Vagina (tissue), 2 donors: Measurements from ENCODE around the gene SGK2. TPM values are rescaled to one million over a fixed set of nuclear protein-coding genes. Genes with fewer than 3 reads are reported as not detected.
"Not testable (repeated sequence)": the region's sequence is repeated elsewhere in the genome, so short reads cannot be mapped to it uniquely, and the experiment has no call there.

Experiments used
- DNase-seq, 2 donors: peaks; one replicate each; pipeline ENCODE4 v3.0.0-alpha.2; 2017; ENCODE audit errors: extremely low spot score in 2 of 2
- H3K27ac ChIP-seq: fragments of 200-600 bp; sonication (generic); one replicate; pipeline ENCODE4 v1.5.1; 2019
- H3K27me3 ChIP-seq: fragments of 200-600 bp; sonication (generic); one replicate; pipeline ENCODE4 v1.5.1; 2019
- H3K36me3 ChIP-seq, 2 donors: fragments of 200-600 bp; sonication (generic); one replicate each; pipeline ENCODE4 v1.5.1; 2017 to 2019
- H3K4me1 ChIP-seq: fragments of 200-600 bp; sonication (generic); one replicate; pipeline ENCODE4 v1.5.1; 2019
- H3K4me3 ChIP-seq, 2 donors: fragments of 200-600 bp; sonication (generic); 1 replicate in 1 of 2; 2 replicates in 1 of 2; pipeline ENCODE4 v1.5.1; 2016 to 2019
- H3K9me3 ChIP-seq: fragments of 200-600 bp; sonication (generic); one replicate; pipeline ENCODE4 v1.5.1; 2019
- POLR2A ChIP-seq, 2 donors: fragments of 450-650 bp; IDR thresholded peaks; one replicate each; pipeline ENCODE4 v1.6.1; 2017; ENCODE audit warnings: antibody characterized with exemption in 2 of 2, mild to moderate bottlenecking in 2 of 2, moderate library complexity in 2 of 2
- POLR2AphosphoS5 ChIP-seq, 2 donors: sonication (generic); formaldehyde crosslinking; IDR thresholded peaks; one replicate each; pipeline ENCODE4 v1.9.0; 2017; ENCODE audit warnings: antibody characterized with exemption in 2 of 2, mild to moderate bottlenecking in 2 of 2, low read depth in 1 of 2; ENCODE audit not compliant: insufficient read depth in 1 of 2
- intact Hi-C: fragments of 100-400 bp; cut with DNase I; formaldehyde crosslinking; loops from one replicate; pipeline ENCODE4 v1.15.1; 2023
- total RNA-seq: library from RNA; depleted of rRNA; stranded (reverse); fragments of >200 nt; gene quantifications from one replicate; pipeline ENCODE4 v1.2.3, GENCODE V29; 2016
- TF ChIP-seq, protein P1 (sequence below), 3 experiments: fragments of 450-650 bp in 2 of 3; fragments of 200-600 bp in 1 of 3; sonication (generic) in 1 of 3; IDR thresholded peaks; one replicate each; pipeline ENCODE4 v1.5.1; 2017 to 2019; ENCODE audit warnings: antibody characterized with exemption in 3 of 3, mild to moderate bottlenecking in 2 of 3, moderate library complexity in 2 of 3

The SGK2 gene
- total RNA-seq, 1 donor from 2014 or later, result 5.4 TPM

DNA sequence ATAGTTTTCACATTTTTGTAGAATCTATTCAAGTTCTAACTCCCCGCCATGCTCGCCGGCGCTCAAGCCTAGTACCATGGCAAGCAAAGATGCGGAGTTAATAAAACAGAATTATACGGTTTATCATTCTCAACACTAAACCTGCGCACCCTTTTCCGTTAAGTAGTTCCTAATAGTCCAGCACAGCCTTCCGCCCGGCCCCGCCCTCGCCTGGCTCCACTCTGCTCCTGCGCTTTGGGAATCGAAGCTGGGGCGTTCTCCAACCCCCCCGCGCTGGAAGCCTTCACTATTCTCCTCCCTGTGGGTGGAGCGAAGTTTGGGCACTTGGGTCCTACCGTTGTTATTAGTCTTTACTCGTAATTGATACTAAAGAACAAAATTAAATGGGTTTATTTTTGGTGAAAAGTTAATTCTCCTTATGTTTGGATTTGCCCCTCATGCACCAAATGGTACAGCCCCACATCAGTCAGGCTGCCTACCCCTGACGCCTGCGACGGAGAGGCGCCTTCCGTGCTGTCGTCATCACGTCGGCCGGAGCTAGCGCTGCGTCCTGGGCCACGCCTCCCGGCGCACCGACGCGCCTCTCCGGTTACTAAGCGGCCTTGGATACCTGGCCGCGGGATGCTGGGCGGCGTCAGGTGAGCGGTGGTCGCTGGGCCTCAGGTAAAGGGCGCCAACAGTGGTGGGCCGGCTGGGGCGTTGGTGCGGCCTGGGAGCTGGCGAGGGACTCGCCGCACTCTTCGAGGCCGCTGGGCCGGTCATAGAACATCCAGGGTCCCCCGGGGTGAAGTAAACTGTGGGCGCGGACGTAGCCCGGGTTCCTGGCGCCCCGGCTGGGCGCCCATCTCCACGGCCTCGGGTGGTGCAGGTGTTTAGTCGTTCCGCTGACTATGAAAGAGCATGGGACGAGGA is 31.8 kb downstream of the SGK2 start, which contains the start of gene IFT52:
Gene IFT52 (plus strand): TSS at position 546 of the 912 bp plus-strand sequence. CDS start 3,762 bp downstream, outside the sequence.
- Histone ChIP-seq H3K36me3 (peaks cover 0 to 11% of the 10 kb centered on the region in 2 donors), H3K4me3 (peak within 1 kb of the TSS; percentile 81 to 95), H3K27ac (peak within 1 kb of the TSS; percentile 82), H3K27me3 (no peaks in the 10 kb centered on the region), H3K9me3 (no peaks in the 10 kb centered on the region), H3K4me1 (peaks cover 20% of the 10 kb centered on the region)
- peak in 1 of 2 donors; percentile 91 for DNase-seq
- intact Hi-C loops, result no loop called here
- TF ChIP-seq POLR2AphosphoS5 (IDR thresholded peaks at IDR 0.05; ENCODE audit: insufficient read depth in 1 of 2, low read depth in 1 of 2), result peak; percentile 92 to 96
- TF ChIP-seq, protein P1, sequence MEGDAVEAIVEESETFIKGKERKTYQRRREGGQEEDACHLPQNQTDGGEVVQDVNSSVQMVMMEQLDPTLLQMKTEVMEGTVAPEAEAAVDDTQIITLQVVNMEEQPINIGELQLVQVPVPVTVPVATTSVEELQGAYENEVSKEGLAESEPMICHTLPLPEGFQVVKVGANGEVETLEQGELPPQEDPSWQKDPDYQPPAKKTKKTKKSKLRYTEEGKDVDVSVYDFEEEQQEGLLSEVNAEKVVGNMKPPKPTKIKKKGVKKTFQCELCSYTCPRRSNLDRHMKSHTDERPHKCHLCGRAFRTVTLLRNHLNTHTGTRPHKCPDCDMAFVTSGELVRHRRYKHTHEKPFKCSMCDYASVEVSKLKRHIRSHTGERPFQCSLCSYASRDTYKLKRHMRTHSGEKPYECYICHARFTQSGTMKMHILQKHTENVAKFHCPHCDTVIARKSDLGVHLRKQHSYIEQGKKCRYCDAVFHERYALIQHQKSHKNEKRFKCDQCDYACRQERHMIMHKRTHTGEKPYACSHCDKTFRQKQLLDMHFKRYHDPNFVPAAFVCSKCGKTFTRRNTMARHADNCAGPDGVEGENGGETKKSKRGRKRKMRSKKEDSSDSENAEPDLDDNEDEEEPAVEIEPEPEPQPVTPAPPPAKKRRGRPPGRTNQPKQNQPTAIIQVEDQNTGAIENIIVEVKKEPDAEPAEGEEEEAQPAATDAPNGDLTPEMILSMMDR (IDR thresholded peaks at IDR 0.05), result no peak
- TF ChIP-seq POLR2A (IDR thresholded peaks at IDR 0.05), result peak in 1 of 2 donors; percentile 38

DNA sequence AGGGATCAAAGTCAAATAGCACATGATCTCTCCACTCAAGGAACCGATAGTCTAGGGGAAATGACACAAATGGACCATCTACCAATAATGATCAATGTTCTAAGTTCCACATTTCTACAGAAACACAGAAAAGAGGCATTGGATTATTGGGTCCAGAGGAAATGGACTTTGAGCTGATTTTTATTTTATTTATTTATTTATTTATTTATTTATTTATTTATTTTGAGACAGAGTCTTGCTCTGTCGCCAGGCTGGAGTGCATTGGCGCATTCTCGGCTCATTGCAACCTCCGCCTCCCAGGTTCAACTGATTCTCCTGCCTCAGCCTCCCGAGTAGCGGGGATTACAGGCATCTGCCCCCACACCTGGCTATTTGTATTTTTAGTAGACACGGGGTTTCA is 43.1 kb downstream of the SGK2 start:
- H3K27ac ChIP-seq, H3K9me3 ChIP-seq, DNase-seq, H3K4me1 ChIP-seq, H3K4me3 ChIP-seq, intact Hi-C loops, H3K27me3 ChIP-seq: not testable (repeated sequence)
- peaks cover 0 to 36% of the 10 kb centered on the region in 2 donors for H3K36me3 ChIP-seq

DNA sequence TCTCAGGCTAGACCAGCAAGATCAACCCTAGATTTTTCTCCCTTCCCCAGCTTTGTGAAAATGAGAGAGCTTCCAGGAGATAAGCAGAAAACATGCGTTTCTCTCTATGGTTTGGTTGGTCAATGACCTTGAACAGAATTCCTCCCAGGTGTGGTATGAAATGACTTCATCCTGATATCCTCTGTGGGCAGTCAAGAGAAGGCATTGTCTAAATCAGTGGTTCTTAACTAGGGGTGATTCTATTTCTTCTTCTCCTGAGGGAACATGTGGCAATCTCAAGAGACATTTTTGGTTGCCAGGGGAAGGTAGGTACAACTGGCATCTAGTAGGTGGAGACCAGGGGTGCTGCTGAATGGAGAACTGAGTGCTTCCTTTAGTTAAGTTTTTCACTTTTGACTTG is 44.3 kb downstream of the SGK2 start:
- intact Hi-C loops, result no loop called here
- Histone ChIP-seq H3K9me3 (no peaks in the 10 kb centered on the region), H3K36me3 (peaks cover 0 to 24% of the 10 kb centered on the region in 2 donors), H3K4me3 (no peak overlapping the region), H3K27me3 (no peaks in the 10 kb centered on the region), H3K4me1 (no peaks in the 10 kb centered on the region), H3K27ac (no peak overlapping the region)
- DNase-seq, result no peak
- TF ChIP-seq, protein P1 (IDR thresholded peaks at IDR 0.05), result no peak
- TF ChIP-seq POLR2A (IDR thresholded peaks at IDR 0.05), result no peak
- no peak for TF ChIP-seq POLR2AphosphoS5 (IDR thresholded peaks at IDR 0.05; ENCODE audit: insufficient read depth in 1 of 2, low read depth in 1 of 2)

DNA sequence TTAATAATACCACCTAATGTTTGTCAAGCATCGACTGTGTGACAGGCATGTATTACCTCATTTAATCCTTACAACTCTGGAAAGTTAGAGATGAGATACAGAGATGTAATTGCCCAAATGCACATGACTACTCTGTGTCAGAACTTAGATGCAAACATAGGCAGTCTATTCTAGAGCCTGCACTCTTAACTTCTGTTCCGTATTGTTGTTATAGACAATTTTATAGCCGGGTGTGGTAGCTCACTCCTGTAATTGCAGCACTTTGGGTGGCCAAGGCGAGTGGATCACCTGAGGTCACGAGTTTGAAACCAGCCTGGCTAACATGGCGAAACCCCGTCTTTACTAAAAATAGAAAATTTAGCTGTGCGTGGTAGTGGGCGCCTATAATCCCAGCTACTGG is 46.9 kb downstream of the SGK2 start:
- Histone ChIP-seq H3K27ac (no peak overlapping the region), H3K36me3 (peaks cover 0 to 21% of the 10 kb centered on the region in 2 donors), H3K4me1 (no peaks in the 10 kb centered on the region), H3K4me3 (no peak overlapping the region), H3K9me3 (no peaks in the 10 kb centered on the region), H3K27me3 (no peaks in the 10 kb centered on the region)
- intact Hi-C loops, result no loop called here
- TF ChIP-seq POLR2AphosphoS5 (IDR thresholded peaks at IDR 0.05; ENCODE audit: insufficient read depth in 1 of 2, low read depth in 1 of 2), result no peak
- TF ChIP-seq, protein P1 (IDR thresholded peaks at IDR 0.05), result no peak
- no peak for DNase-seq

DNA sequence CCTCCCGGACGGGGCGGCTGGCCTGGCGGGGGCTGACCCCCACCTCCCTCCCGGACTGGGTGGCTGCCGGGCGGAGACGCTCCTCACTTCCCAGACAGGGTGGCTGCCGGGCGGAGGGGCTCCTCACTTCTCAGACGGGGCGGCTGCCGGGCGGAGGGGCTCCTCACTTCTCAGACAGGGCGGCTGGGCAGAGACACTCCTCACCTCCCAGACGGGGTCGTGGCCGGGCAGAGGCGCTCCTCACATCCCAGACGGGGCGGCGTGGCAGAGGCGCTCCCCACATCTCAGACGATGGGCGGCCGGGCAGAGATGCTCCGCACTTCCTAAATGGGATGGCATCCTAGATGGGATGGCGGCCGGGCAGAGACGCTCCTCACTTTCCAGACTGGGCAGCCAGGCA is 48.5 kb downstream of the SGK2 start:
- H3K27me3 ChIP-seq, intact Hi-C loops, H3K27ac ChIP-seq, DNase-seq, H3K9me3 ChIP-seq, H3K4me3 ChIP-seq, H3K4me1 ChIP-seq: not testable (repeated sequence)
- H3K36me3 ChIP-seq, result peaks cover 0 to 21% of the 10 kb centered on the region in 2 donors

DNA sequence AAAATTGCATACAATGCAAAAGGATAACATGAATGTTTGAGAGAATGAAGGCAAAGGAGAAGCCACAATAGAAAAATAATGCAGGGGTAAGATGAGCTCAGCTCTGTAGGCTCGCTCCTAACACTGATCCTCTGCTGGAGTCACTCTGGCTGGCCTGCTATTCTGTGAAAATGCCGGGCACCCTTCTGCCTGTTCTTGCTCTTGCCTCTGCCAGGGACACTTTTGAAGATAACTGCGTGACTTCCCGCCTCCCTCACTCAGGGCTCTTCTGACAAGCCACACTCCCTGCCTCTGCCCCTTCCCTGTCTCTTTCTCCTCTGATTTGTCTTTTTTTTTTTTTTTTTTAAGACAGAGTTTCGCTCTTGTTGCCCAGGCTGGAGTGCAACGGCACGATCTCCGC is 72.8 kb downstream of the SGK2 start:
- H3K4me3 ChIP-seq, result no peak overlapping the region
- no peak overlapping the region for H3K27ac ChIP-seq
- no peaks in the 10 kb centered on the region for H3K4me1 ChIP-seq
- no peak for DNase-seq
- intact Hi-C loops, result no loop called here
- TF ChIP-seq POLR2A (IDR thresholded peaks at IDR 0.05) (no peak), POLR2AphosphoS5 (IDR thresholded peaks at IDR 0.05; ENCODE audit: insufficient read depth in 1 of 2, low read depth in 1 of 2) (no peak)
- TF ChIP-seq, protein P1 (IDR thresholded peaks at IDR 0.05), result no peak
- H3K9me3 ChIP-seq, result no peaks in the 10 kb centered on the region
- no peaks in the 10 kb centered on the region for H3K27me3 ChIP-seq
- peaks cover 0 to 30% of the 10 kb centered on the region in 2 donors for H3K36me3 ChIP-seq
